Posterior cingulate gyrus (tissue), 11 donors: Measurements from ENCODE around the gene OR10G3.

Source experiments
- DNase-seq, 10 donors: peaks; one replicate each; pipeline versions ENCODE4 v3.0.0 to v3.0.0-alpha.2; 2020 to 2021; ENCODE audit warnings: mixed read lengths in 3 of 10
- intact Hi-C: fragments of 100-400 bp; cut with DNase I; formaldehyde crosslinking; loops from one replicate; pipeline ENCODE4 v1.15.1; 2023

Gene OR10G3

GRCh38 chr14:21536418-21537089, 43.3 kb downstream of the OR10G3 start:
- DNase-seq: no peak

GRCh38 chr14:21535545-21536417, 44.1 kb downstream of the OR10G3 start:
- intact Hi-C loops: no loop called here
- DNase-seq: no peak

More at GRCh38 chr14:21536418-21537089, 43.3 kb downstream of the OR10G3 start:
- intact Hi-C loops: no loop called here

- DNase-seq: no peak
- intact Hi-C loops: no loop called here
Observed at GRCh38 chr14:21534576-21534975, 45.3 kb downstream of the OR10G3 start.

GRCh38 chr14:21533294-21533693, 46.6 kb downstream of the OR10G3 start:
- intact Hi-C loops: no loop called here
- no peak for DNase-seq

- intact Hi-C loops: no loop called here
- no peak for DNase-seq
Observed at GRCh38 chr14:21529515-21529914, 50.4 kb downstream of the OR10G3 start.

- DNase-seq: no peak
Observed at GRCh38 chr14:21528381-21529348, 51.2 kb downstream of the OR10G3 start.

GRCh38 chr14:21527318-21527679, 52.6 kb downstream of the OR10G3 start:
- no peak for DNase-seq
- intact Hi-C loops: loop anchor here (2.0 kb wide), 1 partner anchor 30 kb away; no protein-coding TSS in a partner anchor

More at GRCh38 chr14:21528381-21529348, 51.2 kb downstream of the OR10G3 start:
- intact Hi-C loops: no loop called here

- intact Hi-C loops: loop anchor here (2.0 kb wide), 1 partner anchor 30 kb away; no protein-coding TSS in a partner anchor
- DNase-seq: no peak
Observed at GRCh38 chr14:21526672-21527317, 53.1 kb downstream of the OR10G3 start.

- DNase-seq: peak; percentile 64 to 97 (median 74)
- intact Hi-C loops: loop anchor here (2.0 kb wide), 1 partner anchor 31 kb away; no protein-coding TSS in a partner anchor
Observed at GRCh38 chr14:21525962-21526671, 53.8 kb downstream of the OR10G3 start, which contains the start of gene SALL2. SALL2 (minus strand) TSS chr14:21526346; CDS start chr14:21526127, 219 bp downstream.

GRCh38 chr14:21525571-21525961, 54.3 kb downstream of the OR10G3 start:
- intact Hi-C loops: no loop called here
- peak in 4 of 10 donors; percentile 18 to 84 (median 32) for DNase-seq

GRCh38 chr14:21524575-21525490, 55.0 kb downstream of the OR10G3 start:
- DNase-seq: no peak
- intact Hi-C loops: no loop called here

GRCh38 chr14:21523203-21523602, 56.7 kb downstream of the OR10G3 start:
- DNase-seq: no peak
- intact Hi-C loops: no loop called here

- intact Hi-C loops: no loop called here
- no peak for DNase-seq
Observed at GRCh38 chr14:21521501-21521900, 58.4 kb downstream of the OR10G3 start.

GRCh38 chr14:21520767-21521166, 59.1 kb downstream of the OR10G3 start:
- no peak for DNase-seq
- intact Hi-C loops: no loop called here

GRCh38 chr14:21518725-21519124, 61.2 kb downstream of the OR10G3 start:
- intact Hi-C loops: no loop called here
- no peak for DNase-seq
